NT2/D1 (cell line): ENCODE measurements around the gene SH3GL2.

Experiments
- SUZ12 ChIP-seq: IDR thresholded peaks from 2 replicates; pipeline ENCODE4 v1.6.1; 2011; ENCODE audit not compliant: insufficient read length, insufficient read depth; ENCODE audit errors: extremely low read depth
- YY1 ChIP-seq: IDR thresholded peaks from 2 replicates; pipeline ENCODE4 v1.6.1; 2011; ENCODE audit not compliant: insufficient read length, insufficient read depth
- ZNF274 ChIP-seq: IDR thresholded peaks from 2 replicates; pipeline ENCODE4 v1.6.1; 2011; ENCODE audit warnings: mild to moderate bottlenecking, low read depth, low read length

- TF ChIP-seq ZNF274, result no peak
- TF ChIP-seq YY1, result no peak
- TF ChIP-seq SUZ12, result no peak
These were observed 143.1 kb downstream of the SH3GL2 start for GRCh38 chr9:17721954-17722353.
